Endothelial cell of umbilical vein (primary cell): Measurements from ENCODE around the gene MAPK11. TPM values are rescaled to one million over a fixed set of nuclear protein-coding genes. Genes with fewer than 3 reads are reported as not detected.

ENCODE experiments used
- BruUV-seq: library from RNA; stranded (reverse); fragments of 400-500 nt; replicated peaks from 2 replicates; lab custom pipeline; 2021; lab: Mats Ljungman, UMichigan
- CTCF ChIA-PET: fragments of 300-600, 350-600 bp; sonication (Branson Sonifier 250); formaldehyde crosslinking; loops from one replicate; lab custom pipeline; 2021; ENCODE audit warnings: antibody characterized with exemption, inconsistent platforms; lab: Charles Lee
- POLR2A ChIA-PET: fragments of 300-600, 350-600 bp; sonication (Branson Sonifier 250); formaldehyde crosslinking; loops from one replicate; lab custom pipeline; 2021; ENCODE audit warnings: antibody characterized with exemption, inconsistent platforms; lab: Charles Lee
- DNase-seq: peaks from one replicate; pipeline ENCODE4 v3.0.0-alpha.2; 2011; ENCODE audit warnings: low read depth, low spot score
- FAIRE-seq: peaks from 2 replicates; lab custom pipeline; 2011; peaks lifted over from hg19 to GRCh38; lab: Jason Lieb, UNC
- H2AFZ ChIP-seq: 2 replicates; pipeline ENCODE4 v1.6.0; 2012; ENCODE audit warnings: low read depth, low read length, control low read depth, inconsistent platforms
- H3K27ac ChIP-seq: 2 replicates; pipeline ENCODE4 v1.5.1; 2011; ENCODE audit warnings: low read depth, mild to moderate bottlenecking, control low read depth, low read length, moderate library complexity; ENCODE audit not compliant: insufficient read depth
- H3K27me3 ChIP-seq, 2 experiments: 2 replicates each; pipeline versions ENCODE4 v1.6.0 to v1.6.1; 2011; ENCODE audit warnings: low read length in 2 of 2, mixed read lengths in 1 of 2; ENCODE audit not compliant: control insufficient read depth in 2 of 2, insufficient read depth in 2 of 2
- H3K36me3 ChIP-seq, 2 experiments: 2 replicates in 1 of 2; 3 replicates in 1 of 2; pipeline ENCODE4 v1.5.1; 2011; ENCODE audit warnings: low read length in 2 of 2, mild to moderate bottlenecking in 1 of 2, moderate library complexity in 1 of 2; ENCODE audit not compliant: control insufficient read depth in 2 of 2, insufficient read depth in 2 of 2; ENCODE audit errors: extremely low read depth in 1 of 2
- H3K4me1 ChIP-seq: 3 replicates; pipeline ENCODE4 v1.5.1; 2011; ENCODE audit warnings: mild to moderate bottlenecking, low read length; ENCODE audit not compliant: control insufficient read depth, insufficient read depth; ENCODE audit errors: extremely low read depth
- H3K4me2 ChIP-seq: 2 replicates; pipeline ENCODE4 v1.6.1; 2011; ENCODE audit warnings: low read length, control low read depth, mixed read lengths; ENCODE audit not compliant: insufficient read depth
- H3K4me3 ChIP-seq, 3 experiments: fragments of 200-600 bp in 1 of 3; sonication (generic), shearing (Covaris generic) in 1 of 3; replicated peaks in 1 of 3; 2 replicates each; pipeline ENCODE4 v1.5.1; 2011 to 2016; ENCODE audit warnings: control low read depth in 3 of 3, low read length in 3 of 3, mild to moderate bottlenecking in 2 of 3, inconsistent platforms in 1 of 3, low read depth in 1 of 3, moderate library complexity in 1 of 3; ENCODE audit not compliant: insufficient read depth in 1 of 3
- H3K79me2 ChIP-seq: 2 replicates; pipeline ENCODE4 v1.6.0; 2012; ENCODE audit warnings: low read length, inconsistent platforms; ENCODE audit not compliant: control insufficient read depth, insufficient read depth
- H3K9ac ChIP-seq: replicated peaks from 2 replicates; pipeline ENCODE3; 2011; ENCODE audit warnings: low read length, control low read depth; ENCODE audit not compliant: insufficient read depth; ENCODE audit errors: extremely low read depth
- H3K9me1 ChIP-seq: replicated peaks from 3 replicates; pipeline ENCODE4 v1.6.0; 2011; ENCODE audit warnings: mild to moderate bottlenecking, low read length; ENCODE audit not compliant: control insufficient read depth, insufficient read depth; ENCODE audit errors: extremely low read depth
- H3K9me3 ChIP-seq: replicated peaks from 2 replicates; pipeline ENCODE4 v1.5.1; 2012; ENCODE audit warnings: low read length, inconsistent platforms; ENCODE audit not compliant: control insufficient read depth, insufficient read depth
- H4K20me1 ChIP-seq: replicated peaks from 2 replicates; pipeline ENCODE3; 2011; ENCODE audit warnings: mild to moderate bottlenecking, low read length; ENCODE audit not compliant: control insufficient read depth, insufficient read depth; ENCODE audit errors: extremely low read depth
- CTCF ChIP-seq, 2 donors: IDR thresholded peaks; 1 replicate in 1 of 2; 2 replicates in 1 of 2; pipeline ENCODE4 v1.5.1; 2011; ENCODE audit warnings: low read length in 2 of 2, mild to moderate bottlenecking in 2 of 2, moderate library complexity in 2 of 2, control low read depth in 1 of 2, inconsistent platforms in 1 of 2, low read depth in 1 of 2; ENCODE audit not compliant: insufficient read depth in 1 of 2; ENCODE audit errors: extremely low read depth in 1 of 2
- EZH2 ChIP-seq: IDR thresholded peaks from 2 replicates; pipeline ENCODE4 v1.6.1; 2012; ENCODE audit warnings: borderline replicate concordance, low read depth, mild to moderate bottlenecking, moderate library complexity, low read length, inconsistent platforms; ENCODE audit not compliant: severe bottlenecking
- FOS ChIP-seq: IDR thresholded peaks from 2 replicates; pipeline ENCODE4 v1.6.1; 2011; ENCODE audit warnings: mild to moderate bottlenecking, low read length, moderate library complexity, borderline replicate concordance; ENCODE audit not compliant: insufficient read depth
- GATA2 ChIP-seq: IDR thresholded peaks from 2 replicates; pipeline ENCODE4 v1.7.0; 2011; ENCODE audit warnings: low read depth, mild to moderate bottlenecking, moderate library complexity, mixed read lengths, low read length; ENCODE audit not compliant: insufficient read length, insufficient read depth
- JUN ChIP-seq: IDR thresholded peaks from 2 replicates; pipeline ENCODE4 v1.6.1; 2011; ENCODE audit warnings: borderline replicate concordance, low read depth; ENCODE audit not compliant: insufficient read length, insufficient read depth
- MYC ChIP-seq: IDR thresholded peaks from one replicate; pipeline ENCODE4 v1.6.1; 2011; ENCODE audit warnings: mild to moderate bottlenecking, low read depth, low read length
- POLR2A ChIP-seq: IDR thresholded peaks from 2 replicates; pipeline ENCODE4 v1.6.1; 2012; ENCODE audit warnings: low read depth, mild to moderate bottlenecking, control low read depth, low read length
- POLR2AphosphoS5 ChIP-seq: IDR thresholded peaks from 2 replicates; pipeline ENCODE4 v1.6.1; 2012; ENCODE audit warnings: low read depth, mild to moderate bottlenecking, control low read depth, low read length, moderate library complexity; ENCODE audit not compliant: insufficient read depth
- dilution Hi-C: fragments of 300-500 bp; cut with MboI; formaldehyde crosslinking; loops from one replicate; pipeline ENCODE4 v1.15.0; 2019; ENCODE audit warnings: low sequenced_read_pairs; ENCODE audit not compliant: extremely low pct_ligation_motif_present
- intact Hi-C: fragments of 100-400 bp; cut with micrococcal nuclease; formaldehyde crosslinking; loops from one replicate; pipeline ENCODE4 v1.10.0; 2022
- polyA plus RNA-seq, 4 experiments: library from polyadenylated mRNA; depleted of rRNA in 3 of 4; stranded (reverse) in 3 of 4; unstranded in 1 of 4; fragments of >200 nt; gene quantifications; 2 replicates each; pipeline versions ENCODE4 v1.2.1 to v1.2.3, GENCODE V29; 2011 to 2012; ENCODE audit warnings: missing spikeins in 1 of 4
- total RNA-seq: library from RNA; stranded (reverse); gene quantifications from 2 replicates; pipeline ENCODE4 v1.2.3, GENCODE V29; 2021
- TF ChIP-seq, protein P1 (sequence below): IDR thresholded peaks from 2 replicates; pipeline ENCODE4 v1.6.1; 2011; ENCODE audit not compliant: insufficient read depth, insufficient read length

MAPK11 gene
- total and polyA plus RNA-seq, 2 donors (not counting 3 experiments of a cell fraction or from before 2014, with no cell fraction given): 22.8 to 26.3 TPM

DNA sequence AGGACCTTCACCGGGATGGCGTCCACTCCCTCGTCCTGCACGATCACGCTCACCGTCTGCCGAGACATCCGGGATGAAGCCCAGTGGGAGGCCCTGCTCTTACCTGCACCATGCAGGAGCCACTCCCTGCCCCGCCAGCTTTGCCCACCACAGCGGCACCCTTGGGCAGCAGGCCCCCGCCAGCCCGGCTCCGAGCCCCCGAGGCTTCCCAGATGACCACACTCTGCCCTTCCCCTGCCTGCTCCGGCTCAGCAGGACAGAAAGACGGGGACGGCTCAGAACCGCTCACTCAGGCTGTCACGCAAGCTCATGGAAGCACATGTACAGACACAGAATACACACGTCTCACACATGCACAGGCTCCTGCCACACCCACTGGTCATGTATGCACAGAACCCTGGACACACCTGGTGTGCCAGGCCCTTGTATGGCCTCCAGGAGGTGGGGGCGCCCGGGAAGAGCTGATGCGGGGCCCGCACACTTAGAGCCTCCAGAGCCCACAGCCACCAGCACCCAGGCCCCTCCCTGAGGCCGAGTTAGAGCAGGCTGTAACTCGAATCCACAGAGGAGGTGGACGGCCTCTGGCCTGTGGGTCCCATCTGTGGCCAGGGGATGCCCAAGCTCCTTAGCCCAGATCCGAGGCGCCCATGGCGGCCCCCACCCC is 8.9 kb upstream of the MAPK11 start:
- POLR2A ChIA-PET: no interaction called here
- Histone ChIP-seq H3K36me3 (peaks cover 38 to 72% of the 10 kb centered on the region in 2 experiments), H3K9me3 (no peaks in the 10 kb centered on the region), H3K27me3 (no peaks in the 10 kb centered on the region), H4K20me1 (no peaks in the 10 kb centered on the region), H2AFZ (no peak overlapping the region), H3K79me2 (no peaks in the 10 kb centered on the region), H3K4me3 (no peak overlapping the region), H3K4me2 (no peak overlapping the region), H3K27ac (no peak overlapping the region), H3K4me1 (peaks cover 2% of the 10 kb centered on the region), H3K9me1 (no peaks in the 10 kb centered on the region), H3K9ac (no peak overlapping the region)
- BruUV-seq: no TSS peak
- FAIRE-seq (no peak), DNase-seq (no peak)
- TF ChIP-seq CTCF (IDR thresholded peaks at IDR 0.05; ENCODE audit: extremely low read depth in 1 of 2, insufficient read depth in 1 of 2, low read depth in 1 of 2, low read length in 2 of 2): no peak
- TF ChIP-seq GATA2: no peak
- TF ChIP-seq POLR2AphosphoS5: no peak
- TF ChIP-seq JUN: no peak
- no peak for TF ChIP-seq FOS
- TF ChIP-seq, protein P1, sequence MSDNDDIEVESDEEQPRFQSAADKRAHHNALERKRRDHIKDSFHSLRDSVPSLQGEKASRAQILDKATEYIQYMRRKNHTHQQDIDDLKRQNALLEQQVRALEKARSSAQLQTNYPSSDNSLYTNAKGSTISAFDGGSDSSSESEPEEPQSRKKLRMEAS: no peak
- no peak for TF ChIP-seq MYC
- no peak for TF ChIP-seq EZH2
- TF ChIP-seq POLR2A: no peak
- intact Hi-C loops: no loop called here
- CTCF ChIA-PET: no interaction called here
- dilution Hi-C loops: no loop called here
